Putamen (tissue), 1 donor: ENCODE results near the gene PARP11.
"Not testable (repeated sequence)": the region's sequence is repeated elsewhere in the genome, so short reads cannot be mapped to it uniquely, and the experiment has no call there.

ENCODE experiments used
- DNase-seq: peaks from one replicate; pipeline ENCODE4 v3.0.0-alpha.2; 2016; ENCODE audit warnings: low spot score

Gene PARP11

DNA sequence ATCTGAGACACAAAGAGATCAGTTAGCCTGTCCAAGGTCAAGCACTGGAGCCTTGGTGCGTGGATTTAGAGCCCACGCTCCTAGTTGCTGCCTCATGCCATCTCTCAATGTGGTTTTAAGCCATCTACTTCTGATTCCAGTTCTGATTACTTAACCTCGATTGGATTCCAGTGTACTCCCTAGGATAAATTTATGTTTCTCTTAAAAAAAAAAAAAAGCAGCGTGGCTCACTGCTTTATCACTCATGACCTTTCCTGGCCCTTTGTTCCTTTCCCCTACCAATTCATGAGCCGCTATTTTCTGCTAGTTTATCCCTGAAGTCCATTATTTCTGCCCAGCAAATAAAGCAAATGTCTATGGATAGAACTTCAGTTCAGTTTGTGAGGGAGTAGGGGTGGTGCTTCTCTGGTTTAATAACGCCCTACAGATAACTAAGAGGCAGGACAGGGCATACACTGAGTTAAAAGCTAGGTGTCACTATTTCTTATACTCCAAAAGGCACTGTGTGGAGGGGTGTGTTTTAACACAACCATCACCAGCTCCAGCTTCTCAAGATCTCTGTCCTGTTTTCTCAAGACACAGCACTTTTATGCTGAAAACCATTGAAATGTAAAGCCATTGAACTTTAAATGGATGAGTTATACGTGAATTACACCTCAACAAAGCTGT is 9.8 kb upstream of the PARP11 start:
- DNase-seq: no peak

DNA sequence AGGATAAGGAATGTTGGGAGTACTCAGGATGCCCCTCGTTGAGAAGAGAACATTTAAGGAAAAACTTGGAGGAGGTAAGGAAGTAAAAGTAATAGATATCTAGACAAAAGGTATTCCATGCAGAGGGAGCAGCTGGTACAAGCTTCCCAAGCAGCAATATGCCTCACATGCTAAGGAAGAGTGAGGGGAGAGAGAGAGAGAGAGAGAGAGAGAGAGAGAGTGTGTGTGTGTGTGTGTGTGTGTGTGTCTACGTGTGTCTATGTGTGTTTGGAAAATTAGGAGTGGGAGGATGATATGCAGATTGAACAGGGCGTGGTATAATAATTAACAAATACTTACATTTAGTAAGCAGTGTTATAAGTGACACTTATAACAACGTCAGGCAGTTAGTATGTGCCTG is 9.2 kb upstream of the PARP11 start:
- DNase-seq: no peak

DNA sequence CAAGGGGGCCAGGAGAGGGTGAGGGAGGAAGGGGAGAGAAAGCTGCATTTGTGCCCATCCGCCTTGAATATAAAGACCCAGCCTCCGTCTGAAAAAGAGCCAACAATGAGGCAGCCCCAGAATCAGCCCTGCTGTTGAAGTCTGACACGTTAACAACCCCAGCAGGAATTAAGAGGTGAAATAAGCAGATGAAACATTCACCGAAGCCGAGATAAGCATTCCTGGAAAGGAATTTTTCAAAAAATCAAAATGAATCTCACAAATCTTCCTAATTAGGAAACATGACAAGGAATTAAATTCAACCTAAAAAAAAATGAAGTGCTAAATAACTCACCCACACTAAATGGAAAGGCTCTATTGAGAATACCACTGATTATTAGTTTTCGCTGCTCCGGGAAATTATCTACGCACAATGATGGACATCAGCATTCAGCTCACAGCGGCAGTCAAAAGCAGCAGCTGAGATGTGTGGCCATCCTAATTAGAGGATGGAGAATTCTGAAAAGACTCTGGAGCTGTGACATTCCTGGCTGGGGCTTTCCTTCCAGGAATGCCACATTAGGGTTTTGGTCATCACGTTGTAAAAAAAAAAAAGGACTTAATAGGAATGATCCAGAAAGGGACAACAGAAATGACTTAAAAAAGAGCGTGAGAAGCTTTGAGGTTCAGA is 8.2 kb upstream of the PARP11 start:
- no peak for DNase-seq

DNA sequence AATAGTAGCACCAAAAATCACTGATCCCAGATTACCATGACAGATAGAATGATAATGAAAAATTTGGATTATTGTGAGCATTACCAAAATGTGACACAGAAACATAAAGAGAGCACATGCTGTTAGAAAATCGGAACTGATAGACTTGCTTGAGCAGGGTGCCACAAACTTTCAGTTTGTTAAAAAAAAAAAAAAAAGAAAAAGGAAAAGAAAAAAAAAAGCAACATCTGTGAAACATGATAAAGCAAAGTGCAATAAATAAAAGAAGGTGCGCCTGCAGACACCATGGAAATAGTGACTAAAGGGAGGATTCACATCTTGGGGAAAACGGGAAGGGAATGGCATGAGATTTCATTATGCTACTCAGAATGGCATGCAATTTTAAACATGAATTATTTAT is 6.6 kb upstream of the PARP11 start:
- DNase-seq: no peak

DNA sequence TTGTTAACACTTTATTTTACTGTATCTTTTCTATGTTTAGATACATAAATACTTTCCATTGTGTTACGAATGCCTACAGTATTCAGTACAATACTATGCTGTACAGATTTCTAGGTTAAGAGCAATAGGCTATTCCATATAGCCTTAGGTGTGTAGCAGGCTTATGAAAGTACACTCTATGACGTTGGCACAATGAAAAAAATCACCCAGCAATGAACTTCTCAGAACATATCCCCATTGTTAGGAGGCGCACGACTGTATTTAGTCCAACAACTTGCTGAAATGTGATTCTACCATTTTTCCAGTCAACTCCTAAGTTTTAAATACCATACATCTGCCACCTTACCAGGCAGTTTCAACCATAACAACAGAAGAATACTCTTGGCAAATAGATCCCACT is 1.8 kb downstream of the PARP11 start:
- no peak for DNase-seq

DNA sequence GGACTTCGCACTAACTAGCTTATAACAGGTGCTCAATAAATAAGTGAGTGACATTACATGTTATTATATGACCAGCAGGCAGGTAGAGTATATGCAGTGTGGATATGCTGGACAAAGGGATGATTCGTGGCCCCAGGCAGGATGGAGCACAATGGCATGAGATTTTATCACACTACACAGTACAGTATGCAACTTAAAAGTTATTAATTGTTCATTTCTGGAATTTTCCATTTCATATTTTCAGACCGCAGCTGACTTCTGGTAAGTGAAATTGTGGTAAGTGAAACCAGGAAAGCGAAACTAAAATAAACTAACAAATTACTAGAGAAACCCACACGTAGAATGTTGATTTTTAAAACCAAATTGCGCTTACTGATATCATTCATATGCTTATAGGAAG is 3.3 kb downstream of the PARP11 start:
- DNase-seq: no peak

DNA sequence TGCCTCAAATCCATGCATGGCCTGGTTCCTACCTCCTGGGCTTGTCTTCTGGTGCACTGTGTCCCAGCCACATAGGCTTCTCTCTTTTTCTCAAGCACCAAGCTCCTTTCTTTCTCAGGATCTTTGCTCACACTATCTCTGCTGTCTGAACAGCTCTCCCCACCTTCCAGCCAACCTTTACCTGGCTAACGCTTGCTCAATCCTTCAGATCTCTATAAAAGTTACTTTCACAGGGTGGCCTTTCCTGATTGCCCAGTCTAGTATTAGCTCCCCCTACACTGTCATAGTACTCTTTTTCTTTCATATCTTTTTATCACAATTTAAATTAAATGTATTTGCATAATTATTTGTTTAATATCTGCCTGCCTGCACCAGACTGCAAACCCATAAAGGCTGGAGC is 3.8 kb downstream of the PARP11 start:
- no peak for DNase-seq

DNA sequence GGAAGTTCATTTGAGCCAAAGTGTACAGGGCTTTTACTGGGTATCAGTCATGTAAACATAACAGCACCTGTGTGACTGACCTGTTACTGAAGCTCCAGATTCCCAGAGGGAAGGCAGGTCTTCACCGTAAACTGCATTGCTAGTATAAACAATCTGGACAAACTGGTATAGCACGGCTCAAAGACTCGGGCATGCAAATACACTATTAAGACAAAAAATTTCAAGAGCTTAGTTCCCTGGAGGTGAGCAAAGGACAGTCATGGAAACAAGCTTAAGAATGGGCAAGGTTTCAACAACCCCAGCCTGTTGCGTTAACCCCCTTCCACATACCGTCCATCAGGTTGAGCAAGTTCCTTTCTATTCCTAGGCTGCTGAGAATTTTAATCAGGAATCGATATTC is 9.4 kb downstream of the PARP11 start:
- DNase-seq: no peak

DNA sequence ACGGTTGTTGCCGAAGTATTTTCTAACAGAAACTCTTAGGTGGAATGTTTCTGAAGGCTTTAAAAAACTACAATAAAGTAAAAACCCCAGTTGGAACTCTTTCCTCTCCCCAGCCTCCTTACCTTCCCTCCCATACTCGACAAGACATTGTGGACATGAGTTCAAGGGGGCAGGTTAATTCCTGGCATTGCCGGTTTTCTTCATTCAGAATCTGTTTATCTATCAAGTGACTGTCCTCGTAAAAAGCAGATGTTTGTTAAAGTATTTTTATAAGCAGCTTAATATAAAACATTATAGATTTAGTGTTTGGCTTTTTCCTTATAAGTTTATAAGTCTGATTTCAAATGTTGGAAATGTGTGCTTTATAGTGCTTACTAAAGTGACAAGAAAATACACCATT is 30.7 kb downstream of the PARP11 start:
- DNase-seq: no peak

DNA sequence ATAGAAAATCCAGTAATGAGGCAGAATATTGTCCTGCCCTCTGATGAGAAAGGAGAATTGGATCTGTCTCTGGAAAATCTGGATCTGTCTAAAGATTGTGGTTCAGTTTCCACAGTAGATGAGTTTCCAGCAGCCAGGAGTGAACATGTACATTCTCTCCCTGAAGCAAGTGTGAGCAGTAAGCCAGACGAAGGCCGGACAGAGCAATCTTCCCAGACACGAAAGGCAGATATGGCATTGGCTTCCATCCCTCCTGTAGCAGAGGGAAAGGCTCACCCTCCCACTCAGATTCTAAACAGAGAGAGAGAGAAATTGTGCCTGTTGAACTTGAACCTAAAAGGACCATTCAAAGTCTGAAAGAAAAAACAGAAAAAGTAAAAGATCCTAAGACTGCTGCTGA is 31.4 kb downstream of the PARP11 start:
- no peak for DNase-seq

DNA sequence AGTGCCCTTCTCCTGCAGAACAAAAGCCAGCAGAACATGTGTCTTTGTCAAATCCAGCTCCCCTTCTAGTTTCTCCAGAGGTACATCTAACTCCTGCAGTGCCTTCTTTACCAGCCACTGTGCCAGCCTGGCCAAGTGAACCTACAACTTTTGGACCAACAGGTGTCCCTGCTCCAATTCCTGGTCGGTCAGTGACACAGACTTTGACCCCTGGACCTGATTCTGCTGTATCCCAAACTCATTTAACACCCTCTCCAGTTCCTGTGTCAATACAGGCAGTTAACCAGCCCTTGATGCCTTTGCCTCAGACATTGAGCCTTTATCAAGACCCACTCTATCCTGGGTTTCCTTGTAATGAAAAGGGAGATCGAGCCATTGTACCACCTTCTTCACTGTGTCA is 32.4 kb downstream of the PARP11 start:
- DNase-seq: not testable (repeated sequence)

DNA sequence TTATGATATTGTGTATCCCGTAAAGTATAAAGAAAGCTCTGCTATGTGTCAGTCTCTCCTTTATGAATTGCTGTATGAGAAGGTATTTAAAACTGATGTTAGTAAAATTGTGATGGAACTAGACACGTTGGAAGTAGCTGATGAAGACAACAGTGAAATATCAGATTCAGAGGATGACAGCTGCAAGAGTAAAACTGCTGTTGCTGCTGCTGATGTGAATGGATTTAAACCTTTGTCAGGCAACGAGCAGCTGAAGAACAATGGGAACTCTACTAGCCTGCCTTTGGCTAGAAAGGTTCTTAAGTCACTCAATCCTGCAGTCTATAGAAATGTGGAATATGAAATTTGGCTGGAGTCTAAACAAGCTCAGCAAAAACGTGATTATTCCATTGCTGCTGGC is 33.5 kb downstream of the PARP11 start:
- not testable (repeated sequence) for DNase-seq

DNA sequence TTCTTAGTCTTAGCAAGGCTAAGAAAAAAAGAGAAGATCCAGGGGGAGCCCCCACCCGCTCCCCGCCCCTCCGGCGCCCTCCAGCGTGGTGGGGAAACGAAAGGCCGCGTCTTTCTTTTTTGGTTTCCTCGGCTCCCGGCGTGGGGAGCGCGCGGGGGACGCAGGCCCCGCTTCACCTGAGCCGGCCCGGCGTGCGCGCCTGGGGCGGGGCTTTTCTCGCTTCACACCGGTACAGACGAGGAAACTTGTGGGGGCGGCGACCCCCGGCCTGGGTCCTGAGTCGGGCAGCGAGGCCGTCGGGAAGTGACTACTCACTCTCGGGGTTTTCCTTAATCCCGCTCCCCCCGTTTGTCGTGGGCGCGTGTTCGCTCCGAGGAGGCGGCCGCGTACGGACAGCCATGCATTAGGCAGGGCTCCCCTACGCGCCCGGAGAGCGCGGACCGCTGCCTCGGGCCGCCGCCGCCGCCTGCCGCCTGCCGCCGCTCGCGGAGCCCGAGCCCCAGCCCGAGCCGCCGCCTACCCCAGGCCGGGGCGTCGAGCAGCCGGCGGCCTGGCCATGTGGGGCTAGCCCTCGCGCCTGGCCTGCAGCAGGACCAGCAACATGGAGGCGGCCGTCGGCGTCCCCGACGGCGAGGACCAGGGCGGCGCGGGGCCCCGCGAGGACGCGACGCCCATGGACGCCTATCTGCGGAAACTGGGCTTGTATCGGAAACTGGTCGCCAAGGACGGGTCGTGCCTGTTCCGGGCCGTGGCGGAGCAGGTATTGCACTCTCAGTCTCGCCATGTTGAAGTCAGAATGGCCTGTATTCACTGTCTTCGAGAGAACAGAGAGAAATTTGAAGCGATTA is 34.3 kb downstream of the PARP11 start:
- not testable (repeated sequence) for DNase-seq

DNA sequence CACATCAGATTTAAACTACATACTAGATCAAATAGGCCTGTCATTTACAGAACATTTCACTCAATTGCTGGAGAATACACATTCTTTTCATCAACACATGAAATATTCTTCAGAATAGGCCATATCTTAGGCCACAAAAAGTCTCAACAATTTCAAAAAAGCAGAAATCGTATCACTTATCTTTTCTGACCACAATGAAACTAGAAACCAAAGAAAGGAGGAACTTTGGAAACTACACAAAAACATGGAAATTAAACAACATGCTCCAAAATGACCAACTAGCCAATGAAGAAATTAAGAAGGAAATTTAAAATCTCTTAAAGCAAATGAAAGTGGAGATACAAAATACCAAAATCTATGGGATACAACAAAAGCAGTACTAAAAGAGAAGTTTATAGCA is 35.1 kb downstream of the PARP11 start:
- no peak for DNase-seq

DNA sequence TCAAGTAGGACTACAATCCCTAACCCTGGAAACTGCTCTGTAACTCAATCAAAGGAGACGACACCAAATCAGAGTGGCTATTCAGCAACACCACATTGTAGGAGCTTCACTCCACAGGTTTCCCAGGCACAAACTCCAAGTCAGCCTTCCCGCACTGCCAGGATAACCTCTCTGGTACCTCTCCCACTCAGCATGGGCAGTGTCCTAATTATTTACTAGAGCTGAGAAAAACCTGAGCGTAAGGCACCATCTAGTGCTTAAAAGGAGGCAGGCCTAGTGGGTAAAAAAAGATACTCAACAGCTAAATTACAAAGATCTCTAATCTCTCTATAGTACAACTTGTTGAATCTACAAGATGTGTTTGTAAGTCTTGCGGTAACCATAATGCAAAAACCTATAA is 36.1 kb downstream of the PARP11 start:
- no peak for DNase-seq

DNA sequence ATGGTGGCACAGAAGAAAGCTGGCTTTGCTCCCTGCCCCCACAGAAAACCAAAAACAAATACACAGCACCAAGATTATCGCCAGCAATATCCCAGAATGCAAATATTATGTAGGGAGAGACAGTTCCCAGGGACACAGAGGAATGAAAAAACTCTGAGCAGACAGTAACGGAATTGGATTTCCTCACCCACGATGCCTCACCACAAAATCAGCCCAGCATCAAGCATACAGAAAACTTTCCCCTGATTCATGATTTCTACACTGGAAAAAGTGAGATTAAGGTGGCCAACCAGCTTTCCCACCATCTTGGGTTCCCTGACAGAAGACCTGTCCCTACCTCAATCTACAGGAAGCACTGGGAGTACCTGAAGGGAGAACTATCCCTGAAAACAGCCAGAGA is 36.6 kb downstream of the PARP11 start:
- no peak for DNase-seq

DNA sequence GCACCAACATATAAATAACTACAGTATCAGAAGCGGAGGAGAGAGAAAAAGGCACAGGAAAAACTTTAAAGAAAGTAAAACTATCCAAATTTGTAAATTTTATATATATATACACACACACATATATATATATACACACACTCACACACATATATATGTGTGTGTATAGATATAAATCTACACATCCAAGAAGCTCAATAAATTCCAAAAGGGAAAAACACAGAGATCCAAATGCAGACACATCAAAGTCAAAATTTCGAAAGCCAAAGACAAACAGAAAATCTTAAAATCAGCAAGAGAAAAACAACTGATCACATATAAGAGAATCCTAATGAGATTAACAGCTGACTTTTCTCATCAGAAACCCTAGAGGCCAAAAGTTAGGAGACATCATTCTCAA is 37.3 kb downstream of the PARP11 start:
- no peak for DNase-seq

DNA sequence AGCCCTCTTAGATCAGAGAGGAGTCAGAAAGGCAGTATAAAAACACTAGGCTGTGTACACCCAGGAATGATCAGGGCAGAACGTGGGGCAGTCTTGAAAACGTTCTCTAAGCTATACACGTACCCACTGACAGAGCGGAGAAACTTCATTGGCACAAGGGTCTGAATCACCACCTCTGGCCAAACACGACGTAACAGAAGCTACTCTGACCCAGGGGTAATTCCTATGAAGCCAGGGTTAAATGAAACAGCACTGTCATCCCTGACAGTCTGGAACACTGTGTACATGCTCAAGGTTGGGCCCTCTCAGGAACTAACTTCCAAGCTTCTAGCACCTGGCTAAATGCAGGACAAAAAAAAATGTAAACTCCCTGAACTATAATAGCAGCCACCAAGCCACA is 38.4 kb downstream of the PARP11 start:
- DNase-seq: no peak

DNA sequence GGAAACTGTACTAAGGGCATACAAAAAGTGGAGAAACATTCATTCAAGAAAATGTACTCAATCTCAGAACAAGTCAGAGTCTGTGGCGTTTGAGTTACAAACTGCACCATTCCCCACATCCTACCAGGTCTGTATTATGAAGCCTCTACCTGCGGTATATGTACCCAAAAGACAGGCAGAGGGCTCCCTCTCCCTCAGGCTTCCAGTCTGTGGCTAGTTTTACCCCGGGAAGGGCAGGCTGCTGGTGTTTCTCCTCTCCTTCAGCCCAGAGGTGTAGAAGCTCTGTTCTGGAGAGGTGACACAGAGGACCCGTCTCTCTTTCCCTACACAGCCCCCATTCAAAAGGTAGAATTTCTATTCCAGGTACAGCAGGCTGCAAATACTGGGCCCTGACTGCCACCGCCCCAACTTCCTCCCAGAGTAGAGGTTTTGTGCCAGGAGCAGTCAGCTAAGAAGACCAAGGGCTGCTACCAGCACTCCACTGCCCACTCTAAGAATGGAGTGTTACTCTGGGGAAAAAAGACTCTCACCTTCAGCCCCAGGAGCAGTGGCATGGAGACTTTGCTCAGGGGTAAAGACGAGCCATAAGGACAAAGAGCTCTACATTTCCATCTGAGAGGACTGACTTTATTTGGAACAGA is 39.4 kb downstream of the PARP11 start:
- no peak for DNase-seq

DNA sequence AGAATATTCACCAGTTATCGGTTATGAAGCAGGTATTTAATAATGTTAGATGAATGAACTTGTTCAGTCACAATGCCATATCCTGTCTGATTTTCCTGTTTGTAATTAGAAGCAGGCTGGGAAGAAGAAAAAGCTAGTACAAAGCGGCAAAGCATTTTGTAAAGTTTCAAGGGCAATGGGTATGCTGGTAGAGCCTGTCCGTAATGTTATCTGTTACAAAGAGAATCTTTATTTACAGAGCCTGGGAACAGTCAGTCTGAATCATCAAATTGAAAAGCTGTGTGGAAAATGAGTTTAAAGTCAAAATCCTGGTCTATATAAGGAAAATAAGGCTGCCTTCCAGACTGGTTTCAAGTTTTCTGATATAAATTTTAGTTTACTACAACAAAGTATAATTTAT is 40.5 kb downstream of the PARP11 start:
- DNase-seq: no peak

DNA sequence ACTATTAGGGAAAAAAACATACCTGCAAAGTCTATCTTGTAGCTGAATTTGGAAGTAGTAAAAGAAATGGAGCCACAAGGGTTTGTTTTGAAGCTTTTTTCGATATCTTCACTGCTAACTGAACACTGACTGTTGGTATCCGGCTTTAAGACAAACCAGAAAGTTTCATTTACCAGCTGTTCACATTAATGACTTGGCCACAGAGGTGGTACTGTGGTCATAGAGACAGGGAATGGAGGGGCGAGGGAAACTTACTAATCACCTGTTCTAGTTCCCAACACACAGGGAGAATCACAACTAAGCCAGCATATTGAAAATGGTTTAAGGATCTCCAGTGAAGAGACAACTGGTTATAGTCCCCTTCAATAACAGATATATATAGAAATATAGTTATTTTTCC is 44.3 kb downstream of the PARP11 start:
- DNase-seq: no peak

DNA sequence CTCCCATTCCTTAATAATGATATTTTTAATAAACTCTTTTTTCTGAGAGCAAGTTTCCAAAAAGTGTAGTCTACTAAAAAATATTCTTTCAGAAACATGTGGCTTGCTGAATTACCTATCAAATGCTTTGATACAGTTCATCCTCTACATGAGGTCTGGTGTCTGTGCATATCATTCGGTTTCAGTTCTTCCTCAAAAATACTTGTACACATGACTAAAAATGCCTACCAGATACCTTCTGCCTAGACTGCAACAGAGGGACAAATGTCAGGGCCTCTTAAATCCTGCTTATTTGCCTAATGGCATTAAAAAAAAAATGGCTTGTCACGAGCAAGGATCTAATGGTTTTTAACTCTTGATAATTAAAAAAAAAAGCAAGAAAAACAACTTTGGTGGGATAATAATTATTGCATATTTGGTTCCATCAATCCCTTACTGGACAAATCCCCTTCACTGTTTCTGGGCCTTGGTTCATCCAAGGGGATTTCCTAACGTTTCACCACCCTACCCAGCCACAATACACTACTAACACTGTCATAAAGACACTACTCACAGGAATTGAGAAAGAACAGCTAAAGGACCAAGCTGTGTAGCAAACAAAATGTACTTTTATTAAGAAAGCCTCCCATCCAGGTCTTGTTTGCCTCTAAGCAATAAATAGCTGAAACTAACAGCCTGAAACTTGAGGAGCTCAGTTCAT is 45.7 kb downstream of the PARP11 start:
- DNase-seq: no peak
